GM18951 (cell line): ENCODE results near the gene OR13C2.

Experiments
- POLR2A ChIP-seq: IDR thresholded peaks from 4 replicates; pipeline ENCODE4 v1.6.1; 2011; ENCODE audit warnings: mild to moderate bottlenecking; ENCODE audit not compliant: insufficient read length, insufficient read depth; ENCODE audit errors: extremely low read depth
- in situ Hi-C: fragments of 300-500 bp; cut with MboI; formaldehyde crosslinking; loops from one replicate; pipeline ENCODE4 v1.12.0; 2022; ENCODE audit warnings: low sequenced_read_pairs, mixed read lengths, inconsistent platforms; ENCODE audit not compliant: unreplicated experiment

The OR13C2 gene

DNA sequence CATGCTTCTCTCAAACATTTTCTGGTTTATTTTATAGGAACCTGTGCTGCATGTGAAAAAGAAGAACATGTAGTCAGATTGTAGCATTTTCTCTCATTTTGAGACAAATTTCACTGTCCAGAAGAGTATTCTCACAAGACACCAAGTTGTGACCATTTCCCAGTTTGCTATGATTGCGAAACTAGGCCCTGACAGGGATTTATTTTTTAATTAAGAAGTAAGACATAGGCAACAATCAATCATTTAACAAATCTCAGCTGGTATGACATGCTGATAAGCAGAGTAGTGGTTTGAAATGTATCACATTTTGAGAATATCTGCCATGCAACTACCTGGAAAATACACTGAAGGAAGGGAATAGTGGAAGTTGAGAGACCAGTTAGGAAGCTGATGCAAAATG is 24.9 kb downstream of the OR13C2 start:
- in situ Hi-C loops = no loop called here
- no peak for TF ChIP-seq POLR2A

DNA sequence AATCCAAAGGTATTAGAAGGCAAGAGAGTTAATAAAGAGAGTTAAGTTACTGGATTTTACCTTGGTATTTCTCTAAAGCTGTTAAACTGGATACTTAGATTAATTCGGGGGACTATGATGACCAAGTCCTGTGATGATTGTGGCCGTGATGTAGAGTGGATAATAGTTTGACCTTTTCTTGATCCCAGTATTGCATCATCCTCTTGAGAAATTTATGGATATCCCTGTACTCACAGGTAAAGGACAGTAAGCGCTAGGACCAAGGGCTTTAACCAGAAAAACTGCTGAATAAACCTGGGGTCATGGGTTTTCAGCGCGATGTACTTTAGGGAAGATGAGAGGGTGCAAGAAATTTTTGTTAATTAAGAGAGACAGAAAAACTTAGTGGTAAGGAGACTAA is 28.2 kb downstream of the OR13C2 start:
- in situ Hi-C loops = no loop called here
- TF ChIP-seq POLR2A = no peak

DNA sequence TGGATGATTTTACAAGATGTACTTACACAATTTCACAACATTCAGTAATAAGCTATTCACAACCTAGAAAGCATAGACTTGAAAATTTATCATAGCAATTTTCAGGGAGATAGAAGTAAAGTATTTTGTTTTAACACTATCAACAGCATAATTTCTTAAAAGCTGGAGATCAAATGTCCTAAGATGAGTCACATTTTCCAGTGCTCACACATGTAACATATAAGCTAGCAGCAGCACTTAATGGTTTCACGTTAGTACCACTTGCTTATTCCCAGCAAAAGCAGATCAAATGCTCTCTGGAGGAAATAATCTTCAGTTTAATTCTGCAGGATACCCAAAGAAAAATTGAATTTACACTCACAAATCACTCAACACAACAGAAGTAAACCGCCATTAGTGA is 30.0 kb downstream of the OR13C2 start:
- in situ Hi-C loops = no loop called here
- TF ChIP-seq POLR2A = no peak

DNA sequence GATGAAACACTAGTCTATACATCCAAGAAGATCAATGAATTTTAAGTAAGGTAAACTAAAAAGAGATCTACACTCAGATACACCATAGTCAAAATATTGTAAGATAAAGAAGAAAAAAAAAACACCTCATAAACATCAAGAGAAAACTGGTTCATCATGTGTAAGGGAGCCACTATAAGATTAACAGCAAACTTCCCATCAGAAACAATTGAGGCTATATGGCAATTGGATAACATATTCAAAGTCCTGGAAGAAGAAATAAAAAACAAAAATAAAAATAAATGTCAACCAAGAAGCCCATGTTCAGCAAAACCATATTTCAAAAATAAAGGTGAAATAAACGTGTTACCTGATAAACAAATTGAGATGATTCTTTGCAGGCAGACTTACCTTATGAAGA is 32.8 kb downstream of the OR13C2 start:
- no peak for TF ChIP-seq POLR2A
- in situ Hi-C loops = no loop called here

DNA sequence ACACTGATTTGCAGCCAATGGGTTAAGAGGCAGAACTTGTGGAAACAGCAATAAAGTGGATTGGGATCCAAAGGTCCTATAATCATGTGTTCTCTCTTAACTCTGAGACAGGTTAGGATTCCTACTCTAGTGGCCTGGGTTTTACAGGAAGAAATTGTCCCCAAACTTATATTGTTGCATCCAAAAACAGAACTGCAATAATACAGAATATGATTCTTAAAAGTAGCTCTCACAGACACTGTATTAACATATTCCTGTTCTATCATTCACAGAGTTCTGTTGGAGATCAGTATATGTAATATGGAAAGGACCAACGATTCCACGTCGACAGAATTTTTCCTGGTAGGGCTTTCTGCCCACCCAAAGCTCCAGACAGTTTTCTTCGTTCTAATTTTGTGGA is 36.6 kb downstream of the OR13C2 start, which contains the start of gene OR13C8:
Gene OR13C8, plus strand, starts transcription at position 301 of the 400 bp plus-strand sequence. Its CDS starts 0 bp downstream, at position 301.
- no peak for TF ChIP-seq POLR2A
- in situ Hi-C loops = no loop called here

DNA sequence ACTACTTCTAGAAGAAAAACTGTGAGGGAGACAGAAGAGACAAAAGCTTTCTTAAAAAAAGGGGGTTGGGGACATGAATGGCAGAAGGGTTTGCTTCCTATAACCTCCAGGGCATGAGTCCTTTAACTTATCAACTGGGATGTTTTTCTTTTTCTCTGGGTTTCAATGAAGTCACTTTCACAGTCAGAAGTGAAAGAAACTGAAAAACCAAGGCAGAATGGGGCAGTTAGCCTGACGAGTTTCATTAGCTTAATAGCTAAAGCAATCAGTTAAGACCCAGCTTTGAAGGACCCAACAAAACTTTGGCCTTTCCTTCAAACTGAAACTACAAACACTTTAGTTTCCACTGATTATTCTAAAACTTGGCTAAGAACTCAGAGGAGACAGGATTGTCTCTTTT is 41.1 kb downstream of the OR13C2 start:
- in situ Hi-C loops = no loop called here
- no peak for TF ChIP-seq POLR2A

DNA sequence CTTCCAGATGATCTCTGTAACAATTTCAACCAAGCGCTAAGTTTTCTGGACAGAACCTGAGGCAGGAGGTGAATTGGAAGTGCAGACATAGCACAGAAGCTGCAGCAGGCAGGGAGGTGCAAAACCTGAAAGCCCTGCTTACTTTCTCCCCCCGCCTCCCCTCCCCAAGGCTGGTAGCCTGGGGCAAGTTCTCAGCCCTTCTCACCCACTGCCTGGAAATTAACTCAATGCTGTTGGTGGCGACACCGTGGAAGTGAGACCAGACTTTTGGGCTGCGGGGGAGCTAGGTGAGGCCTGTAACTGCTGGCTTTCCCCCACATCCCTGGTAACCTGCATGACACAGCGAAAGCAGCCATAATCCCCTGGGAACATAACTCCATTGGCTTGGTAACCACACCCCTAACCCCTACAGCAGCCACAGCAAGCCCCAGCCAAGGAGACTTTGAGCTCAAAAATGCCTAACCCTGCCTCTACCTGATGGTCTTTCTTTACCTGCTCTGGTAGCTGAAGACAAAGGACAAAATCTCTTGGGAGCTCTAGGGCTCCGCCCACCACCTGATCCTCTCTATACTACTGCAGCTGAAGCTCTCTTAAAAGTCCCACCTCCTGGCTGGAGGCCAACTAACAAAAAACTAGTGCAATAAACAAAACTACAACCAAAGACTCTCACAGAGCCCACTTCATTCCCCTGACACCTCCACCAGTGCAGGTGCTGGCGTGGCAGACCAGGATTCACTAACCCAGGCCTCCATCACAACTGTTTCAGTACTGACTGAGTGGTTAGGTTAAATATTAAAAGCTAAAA is 48.4 kb downstream of the OR13C2 start:
- in situ Hi-C loops = no loop called here
- TF ChIP-seq POLR2A = no peak

DNA sequence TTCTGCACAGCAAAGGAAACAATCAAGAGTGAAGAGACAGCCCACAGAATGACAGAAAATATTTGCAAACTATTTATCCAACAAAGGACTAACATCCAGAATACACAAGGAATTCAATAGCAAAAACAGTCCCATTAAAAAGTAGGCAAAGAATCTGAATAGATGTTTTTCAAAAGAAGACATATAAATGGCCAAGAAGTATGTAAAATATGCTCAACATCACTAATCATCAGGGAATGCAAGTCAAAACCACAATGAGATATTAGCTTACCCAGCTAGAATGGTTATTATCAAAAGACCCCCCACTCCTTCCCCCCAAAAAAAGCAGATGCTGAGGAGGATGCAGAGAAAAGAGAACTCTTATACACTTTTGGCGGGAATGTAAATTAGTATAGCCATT is 49.9 kb downstream of the OR13C2 start:
- in situ Hi-C loops = no loop called here
- TF ChIP-seq POLR2A = no peak
